NB4 (cell line): ENCODE results near the gene CCDC106.

Experiments
- POLR2A ChIP-seq: IDR thresholded peaks from 2 replicates; pipeline ENCODE4 v1.6.1; 2011; ENCODE audit warnings: mild to moderate bottlenecking; ENCODE audit not compliant: insufficient read length; ENCODE audit errors: extremely low read depth
- TF ChIP-seq, protein P1 (sequence below): IDR thresholded peaks from one replicate; pipeline ENCODE4 v1.5.1; 2012; ENCODE audit warnings: low read depth, low read length
- TF ChIP-seq, protein P2 (sequence below): IDR thresholded peaks from 2 replicates; pipeline ENCODE4 v1.6.1; 2011; ENCODE audit warnings: low read depth, low read length

DNA sequence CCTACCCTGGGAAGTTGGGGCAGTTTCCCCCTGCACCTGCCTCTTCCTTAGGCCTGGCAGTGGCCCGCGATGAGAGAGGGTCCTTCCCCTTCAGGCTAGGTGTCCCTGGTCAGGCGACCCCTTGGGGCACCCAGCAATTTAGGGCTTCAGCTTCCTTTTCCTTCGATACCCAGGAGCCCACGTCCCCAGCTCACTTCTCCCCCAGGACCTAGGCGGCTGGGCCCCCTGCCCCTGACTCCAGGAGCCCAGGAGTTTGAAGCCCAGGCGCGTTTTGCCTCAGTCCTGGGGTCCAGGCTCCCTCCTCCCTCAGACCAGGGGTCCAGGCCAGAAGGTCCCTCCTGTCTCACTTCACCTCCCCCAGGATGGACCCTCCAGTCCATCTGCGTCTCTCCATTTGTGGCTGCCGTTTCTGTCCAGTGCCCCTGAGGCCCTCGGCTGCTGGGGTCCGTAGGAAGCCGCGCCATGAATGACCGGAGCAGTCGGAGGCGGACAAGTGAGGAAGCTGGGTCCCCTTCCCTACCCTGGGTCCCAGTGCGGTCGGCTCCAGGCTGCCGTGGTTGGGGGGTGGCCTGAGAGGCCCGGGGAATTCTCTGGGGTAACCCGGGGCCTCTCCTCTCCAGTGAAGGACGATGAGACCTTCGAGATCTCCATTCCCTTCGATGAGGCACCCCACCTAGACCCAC lies 714 bp downstream of the CCDC106 start:
- TF ChIP-seq POLR2A: no peak
- TF ChIP-seq, protein P1, sequence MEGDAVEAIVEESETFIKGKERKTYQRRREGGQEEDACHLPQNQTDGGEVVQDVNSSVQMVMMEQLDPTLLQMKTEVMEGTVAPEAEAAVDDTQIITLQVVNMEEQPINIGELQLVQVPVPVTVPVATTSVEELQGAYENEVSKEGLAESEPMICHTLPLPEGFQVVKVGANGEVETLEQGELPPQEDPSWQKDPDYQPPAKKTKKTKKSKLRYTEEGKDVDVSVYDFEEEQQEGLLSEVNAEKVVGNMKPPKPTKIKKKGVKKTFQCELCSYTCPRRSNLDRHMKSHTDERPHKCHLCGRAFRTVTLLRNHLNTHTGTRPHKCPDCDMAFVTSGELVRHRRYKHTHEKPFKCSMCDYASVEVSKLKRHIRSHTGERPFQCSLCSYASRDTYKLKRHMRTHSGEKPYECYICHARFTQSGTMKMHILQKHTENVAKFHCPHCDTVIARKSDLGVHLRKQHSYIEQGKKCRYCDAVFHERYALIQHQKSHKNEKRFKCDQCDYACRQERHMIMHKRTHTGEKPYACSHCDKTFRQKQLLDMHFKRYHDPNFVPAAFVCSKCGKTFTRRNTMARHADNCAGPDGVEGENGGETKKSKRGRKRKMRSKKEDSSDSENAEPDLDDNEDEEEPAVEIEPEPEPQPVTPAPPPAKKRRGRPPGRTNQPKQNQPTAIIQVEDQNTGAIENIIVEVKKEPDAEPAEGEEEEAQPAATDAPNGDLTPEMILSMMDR: no peak
- TF ChIP-seq, protein P2, sequence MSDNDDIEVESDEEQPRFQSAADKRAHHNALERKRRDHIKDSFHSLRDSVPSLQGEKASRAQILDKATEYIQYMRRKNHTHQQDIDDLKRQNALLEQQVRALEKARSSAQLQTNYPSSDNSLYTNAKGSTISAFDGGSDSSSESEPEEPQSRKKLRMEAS: no peak
